ENCODE measurements around the gene SOX6.

Gene SOX6

DNA sequence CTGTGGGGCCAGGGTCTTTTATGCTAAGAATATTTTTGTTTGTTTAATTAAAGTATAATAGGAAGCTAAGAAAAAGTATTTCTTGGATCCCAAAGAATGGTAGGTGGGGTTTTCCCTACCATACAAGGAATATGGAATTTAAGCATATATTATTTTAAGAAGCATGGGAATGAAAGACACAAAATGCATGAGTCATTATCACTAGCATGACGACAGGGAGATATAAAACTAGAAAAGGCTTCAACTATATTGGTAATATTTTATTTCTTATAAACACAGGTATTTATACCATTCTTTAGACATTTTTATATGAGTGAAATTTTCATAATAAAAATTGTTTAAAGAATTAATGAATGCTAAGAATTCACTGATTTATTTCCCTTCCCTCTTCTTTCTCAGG, 39.3 kb upstream of the SOX6 start:
- Histone ChIP-seq H3K4me3 (ENCODE audit: low read length, poor library complexity, severe bottlenecking) (no peak overlapping the region), H3K27me3 (ENCODE audit: insufficient read depth, low read length, poor library complexity, severe bottlenecking) (no peaks in the 10 kb centered on the region), H3K79me2 (ENCODE audit: insufficient read depth, low read length) (no peaks in the 10 kb centered on the region), H3F3A (ENCODE audit: low read depth) (no peaks in the 10 kb centered on the region), H3K4me2 (ENCODE audit: low read depth, low read length, poor library complexity, severe bottlenecking) (no peak overlapping the region), H3K9me2 (replicated peaks; ENCODE audit: low read depth, low read length) (no peaks in the 10 kb centered on the region), H3K9ac (ENCODE audit: low read depth, low read length, poor library complexity, severe bottlenecking) (no peak overlapping the region), H3K9me3 (ENCODE audit: insufficient read depth, low read depth, low read length) (no peaks in the 10 kb centered on the region), H4K20me1 (ENCODE audit: insufficient read depth, low read length, poor library complexity, severe bottlenecking) (no peaks in the 10 kb centered on the region), H3K36me3 (ENCODE audit: insufficient read depth, low read length) (no peaks in the 10 kb centered on the region), H3K4me1 (ENCODE audit: insufficient read depth, low read length, poor library complexity, severe bottlenecking) (no peaks in the 10 kb centered on the region), H2AFZ (ENCODE audit: low read length) (no peak overlapping the region)
- TF ChIP-seq, protein P1, sequence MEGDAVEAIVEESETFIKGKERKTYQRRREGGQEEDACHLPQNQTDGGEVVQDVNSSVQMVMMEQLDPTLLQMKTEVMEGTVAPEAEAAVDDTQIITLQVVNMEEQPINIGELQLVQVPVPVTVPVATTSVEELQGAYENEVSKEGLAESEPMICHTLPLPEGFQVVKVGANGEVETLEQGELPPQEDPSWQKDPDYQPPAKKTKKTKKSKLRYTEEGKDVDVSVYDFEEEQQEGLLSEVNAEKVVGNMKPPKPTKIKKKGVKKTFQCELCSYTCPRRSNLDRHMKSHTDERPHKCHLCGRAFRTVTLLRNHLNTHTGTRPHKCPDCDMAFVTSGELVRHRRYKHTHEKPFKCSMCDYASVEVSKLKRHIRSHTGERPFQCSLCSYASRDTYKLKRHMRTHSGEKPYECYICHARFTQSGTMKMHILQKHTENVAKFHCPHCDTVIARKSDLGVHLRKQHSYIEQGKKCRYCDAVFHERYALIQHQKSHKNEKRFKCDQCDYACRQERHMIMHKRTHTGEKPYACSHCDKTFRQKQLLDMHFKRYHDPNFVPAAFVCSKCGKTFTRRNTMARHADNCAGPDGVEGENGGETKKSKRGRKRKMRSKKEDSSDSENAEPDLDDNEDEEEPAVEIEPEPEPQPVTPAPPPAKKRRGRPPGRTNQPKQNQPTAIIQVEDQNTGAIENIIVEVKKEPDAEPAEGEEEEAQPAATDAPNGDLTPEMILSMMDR (conservative IDR thresholded peaks at IDR 0.05; ENCODE audit: low read length) = no peak
- TF ChIP-seq EZH2phosphoT487 (IDR thresholded peaks at IDR 0.05; ENCODE audit: borderline replicate concordance) = no peak

DNA sequence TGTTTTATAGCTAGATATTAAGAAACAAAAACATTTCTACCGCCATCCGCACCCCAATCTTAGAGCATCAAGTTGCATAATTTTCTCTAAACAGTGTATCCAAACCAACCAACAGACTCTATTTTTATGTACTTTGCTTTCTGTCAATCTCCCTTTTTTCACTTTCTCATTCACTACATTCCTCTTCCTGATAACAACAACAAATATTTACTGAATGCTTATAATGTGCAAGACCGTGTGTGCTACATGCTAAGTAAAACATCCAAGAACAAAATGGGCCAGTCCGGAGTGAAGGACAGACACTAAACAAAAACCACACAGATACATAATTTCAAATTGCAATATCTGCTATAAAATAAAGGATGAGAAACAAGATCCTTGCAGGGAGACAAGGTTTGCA, 38.6 kb upstream of the SOX6 start:
- Histone ChIP-seq H3F3A (ENCODE audit: low read depth) (no peaks in the 10 kb centered on the region), H3K9me3 (ENCODE audit: insufficient read depth, low read depth, low read length) (no peaks in the 10 kb centered on the region), H3K4me1 (ENCODE audit: insufficient read depth, low read length, poor library complexity, severe bottlenecking) (no peaks in the 10 kb centered on the region), H3K9ac (ENCODE audit: low read depth, low read length, poor library complexity, severe bottlenecking) (no peak overlapping the region), H3K36me3 (ENCODE audit: insufficient read depth, low read length) (no peaks in the 10 kb centered on the region), H3K9me2 (replicated peaks; ENCODE audit: low read depth, low read length) (no peaks in the 10 kb centered on the region), H3K4me2 (ENCODE audit: low read depth, low read length, poor library complexity, severe bottlenecking) (no peak overlapping the region), H4K20me1 (ENCODE audit: insufficient read depth, low read length, poor library complexity, severe bottlenecking) (no peaks in the 10 kb centered on the region), H3K27me3 (ENCODE audit: insufficient read depth, low read length, poor library complexity, severe bottlenecking) (no peaks in the 10 kb centered on the region), H3K79me2 (ENCODE audit: insufficient read depth, low read length) (no peaks in the 10 kb centered on the region), H2AFZ (ENCODE audit: low read length) (no peak overlapping the region), H3K4me3 (ENCODE audit: low read length, poor library complexity, severe bottlenecking) (no peak overlapping the region)
- TF ChIP-seq, protein P1 (conservative IDR thresholded peaks at IDR 0.05; ENCODE audit: low read length) = no peak
- no peak for TF ChIP-seq EZH2phosphoT487 (IDR thresholded peaks at IDR 0.05; ENCODE audit: borderline replicate concordance)

DNA sequence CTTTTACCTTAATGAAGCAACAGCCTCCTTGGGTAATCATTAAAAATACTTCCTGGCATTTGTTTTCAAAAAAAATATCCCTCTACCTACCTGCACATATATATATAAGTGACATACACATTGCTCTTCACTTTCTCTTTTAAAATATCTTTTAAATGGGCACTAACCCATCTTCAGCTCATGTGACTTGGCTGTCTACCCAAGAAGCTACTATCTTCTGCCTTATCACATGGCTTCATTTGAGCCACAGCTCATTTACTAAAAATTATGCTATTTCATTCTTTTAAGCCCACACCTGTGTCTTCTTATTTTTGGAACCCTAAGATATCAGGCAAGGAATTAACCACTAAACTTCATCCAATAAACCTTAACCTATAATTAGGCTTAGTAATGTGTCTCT, 37.0 kb upstream of the SOX6 start:
- Histone ChIP-seq H4K20me1 (ENCODE audit: insufficient read depth, low read length, poor library complexity, severe bottlenecking) (no peaks in the 10 kb centered on the region), H3K27me3 (ENCODE audit: insufficient read depth, low read length, poor library complexity, severe bottlenecking) (no peaks in the 10 kb centered on the region), H3K9me3 (ENCODE audit: insufficient read depth, low read depth, low read length) (no peaks in the 10 kb centered on the region), H3K4me2 (ENCODE audit: low read depth, low read length, poor library complexity, severe bottlenecking) (no peak overlapping the region), H3K4me1 (ENCODE audit: insufficient read depth, low read length, poor library complexity, severe bottlenecking) (no peaks in the 10 kb centered on the region), H2AFZ (ENCODE audit: low read length) (no peak overlapping the region), H3K79me2 (ENCODE audit: insufficient read depth, low read length) (no peaks in the 10 kb centered on the region), H3K36me3 (ENCODE audit: insufficient read depth, low read length) (no peaks in the 10 kb centered on the region), H3K9ac (ENCODE audit: low read depth, low read length, poor library complexity, severe bottlenecking) (no peak overlapping the region), H3K4me3 (ENCODE audit: low read length, poor library complexity, severe bottlenecking) (no peak overlapping the region), H3K9me2 (replicated peaks; ENCODE audit: low read depth, low read length) (no peaks in the 10 kb centered on the region), H3F3A (ENCODE audit: low read depth) (no peaks in the 10 kb centered on the region)
- TF ChIP-seq, protein P1 (conservative IDR thresholded peaks at IDR 0.05; ENCODE audit: low read length) = no peak
- no peak for TF ChIP-seq EZH2phosphoT487 (IDR thresholded peaks at IDR 0.05; ENCODE audit: borderline replicate concordance)

All from Loucy (cell line).